Keratinocyte (primary cell): ENCODE measurements around the gene ZFP1.

ENCODE experiments used
- EZH2 ChIP-seq: IDR thresholded peaks from one replicate; pipeline ENCODE4 v1.6.1; 2012; ENCODE audit warnings: inconsistent platforms, mild to moderate bottlenecking, low read length, moderate library complexity
- TF ChIP-seq, protein P1 (sequence below), 3 experiments: IDR thresholded peaks in 1 of 3; conservative IDR thresholded peaks in 1 of 3; optimal IDR thresholded peaks in 1 of 3; 2 replicates in 2 of 3; 3 replicates in 1 of 3; pipeline versions ENCODE3 to v1.5.1; 2011; ENCODE audit warnings: low read length in 3 of 3, mild to moderate bottlenecking in 3 of 3, moderate library complexity in 2 of 3, control low read depth in 1 of 3, inconsistent platforms in 1 of 3; ENCODE audit not compliant: insufficient read depth in 2 of 3; ENCODE audit errors: extremely low read depth in 1 of 3

GRCh38 chr16:75219838-75220237 lies 71.5 kb downstream of the ZFP1 start:
- TF ChIP-seq, protein P1, sequence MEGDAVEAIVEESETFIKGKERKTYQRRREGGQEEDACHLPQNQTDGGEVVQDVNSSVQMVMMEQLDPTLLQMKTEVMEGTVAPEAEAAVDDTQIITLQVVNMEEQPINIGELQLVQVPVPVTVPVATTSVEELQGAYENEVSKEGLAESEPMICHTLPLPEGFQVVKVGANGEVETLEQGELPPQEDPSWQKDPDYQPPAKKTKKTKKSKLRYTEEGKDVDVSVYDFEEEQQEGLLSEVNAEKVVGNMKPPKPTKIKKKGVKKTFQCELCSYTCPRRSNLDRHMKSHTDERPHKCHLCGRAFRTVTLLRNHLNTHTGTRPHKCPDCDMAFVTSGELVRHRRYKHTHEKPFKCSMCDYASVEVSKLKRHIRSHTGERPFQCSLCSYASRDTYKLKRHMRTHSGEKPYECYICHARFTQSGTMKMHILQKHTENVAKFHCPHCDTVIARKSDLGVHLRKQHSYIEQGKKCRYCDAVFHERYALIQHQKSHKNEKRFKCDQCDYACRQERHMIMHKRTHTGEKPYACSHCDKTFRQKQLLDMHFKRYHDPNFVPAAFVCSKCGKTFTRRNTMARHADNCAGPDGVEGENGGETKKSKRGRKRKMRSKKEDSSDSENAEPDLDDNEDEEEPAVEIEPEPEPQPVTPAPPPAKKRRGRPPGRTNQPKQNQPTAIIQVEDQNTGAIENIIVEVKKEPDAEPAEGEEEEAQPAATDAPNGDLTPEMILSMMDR (optimal IDR thresholded peaks at IDR 0.05 in 1 of 3, IDR thresholded peaks at IDR 0.05 in 1 of 3, conservative IDR thresholded peaks at IDR 0.05 in 1 of 3; ENCODE audit: extremely low read depth in 1 of 3, insufficient read depth in 2 of 3, low read length in 3 of 3): no peak
- TF ChIP-seq EZH2: no peak
